Activated T-cell treated with anti-CD3 and anti-CD28 coated beads for 24 hours (primary cell): ENCODE results near the gene KRT24.

Experiments used
- DNase-seq: peaks from one replicate; pipeline ENCODE4 v3.0.0-alpha.2; 2020; ENCODE audit warnings: low read depth

KRT24 gene

GRCh38 chr17:40694584-40694983 is 9.0 kb downstream of the KRT24 start:
- no peak for DNase-seq

GRCh38 chr17:40687106-40687505 is 16.4 kb downstream of the KRT24 start:
- DNase-seq = no peak

- no peak for DNase-seq
These were observed 17.4 kb downstream of the KRT24 start for GRCh38 chr17:40686192-40686591.

DNA sequence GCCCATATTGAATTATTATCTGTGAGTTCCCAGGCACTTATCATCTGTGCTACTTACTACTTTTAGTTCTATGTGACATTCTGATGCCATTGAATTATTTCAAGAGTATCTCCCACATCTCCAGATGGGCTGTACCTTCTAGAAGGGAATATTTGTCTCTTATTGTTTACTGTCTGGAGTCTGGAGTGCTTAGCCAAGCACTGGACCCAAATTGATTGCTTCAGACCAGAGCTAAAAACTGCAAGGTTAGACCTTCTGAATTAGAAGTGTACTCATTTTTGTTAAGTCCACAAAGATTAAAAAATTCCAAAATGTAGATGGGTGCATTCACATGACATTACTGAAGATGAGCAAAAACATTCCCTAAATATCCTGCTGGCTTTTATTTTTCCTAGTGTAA is 22.6 kb downstream of the KRT24 start:
- DNase-seq = no peak

GRCh38 chr17:40679523-40679907 is 24.0 kb downstream of the KRT24 start:
- no peak for DNase-seq

- DNase-seq = no peak
These were observed 24.5 kb downstream of the KRT24 start for GRCh38 chr17:40678902-40679522.

DNA sequence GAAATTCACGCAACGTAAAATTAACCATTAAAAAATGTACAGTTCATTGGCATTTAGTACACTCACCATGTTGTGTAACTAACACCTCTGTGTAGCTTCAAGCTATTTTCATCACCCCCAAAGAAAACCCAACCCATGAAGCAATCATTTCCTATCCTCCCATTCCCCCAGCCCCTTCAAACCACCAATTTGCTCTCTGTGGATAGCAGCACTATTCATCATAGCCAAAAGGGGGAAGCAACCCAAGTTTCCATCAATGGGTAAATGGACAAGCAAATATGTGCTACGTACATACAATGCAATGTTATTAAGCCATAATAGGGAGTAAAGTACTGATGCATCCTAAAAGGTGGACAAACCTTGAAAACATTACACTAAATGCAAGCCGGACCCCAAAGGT is 27.6 kb downstream of the KRT24 start:
- no peak for DNase-seq

- DNase-seq = no peak
These were observed 30.9 kb downstream of the KRT24 start for GRCh38 chr17:40672654-40673053.

- DNase-seq = no peak
These were observed 32.3 kb downstream of the KRT24 start for GRCh38 chr17:40671282-40671681.

- DNase-seq = no peak
These were observed 37.2 kb downstream of the KRT24 start for GRCh38 chr17:40666331-40666730.

GRCh38 chr17:40664582-40665333 is 38.8 kb downstream of the KRT24 start, which contains the start of gene KRT222:
Gene KRT222 (minus strand): TSS chr17:40665177. CDS start chr17:40665099, 78 bp downstream.
- no peak for DNase-seq

DNA sequence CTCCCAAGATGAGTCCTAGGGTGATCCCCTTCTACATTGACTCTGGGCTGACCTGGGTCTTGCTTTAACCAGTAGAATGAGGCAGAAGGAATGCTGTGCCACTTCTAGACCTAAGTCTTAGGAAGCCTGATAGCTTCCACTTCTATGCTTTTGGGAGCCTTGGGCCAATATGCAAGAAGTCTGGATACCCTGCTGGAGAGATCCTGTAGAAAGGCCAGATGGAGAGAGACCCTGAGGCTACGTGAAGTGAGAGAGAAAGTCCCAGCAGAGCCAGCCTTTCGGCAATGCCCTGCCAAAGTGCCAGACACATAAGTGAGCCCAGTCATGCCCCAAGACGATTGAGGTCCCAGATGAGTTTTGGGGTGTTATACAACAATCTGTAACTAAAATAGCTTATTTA is 40.3 kb downstream of the KRT24 start:
- no peak for DNase-seq

DNA sequence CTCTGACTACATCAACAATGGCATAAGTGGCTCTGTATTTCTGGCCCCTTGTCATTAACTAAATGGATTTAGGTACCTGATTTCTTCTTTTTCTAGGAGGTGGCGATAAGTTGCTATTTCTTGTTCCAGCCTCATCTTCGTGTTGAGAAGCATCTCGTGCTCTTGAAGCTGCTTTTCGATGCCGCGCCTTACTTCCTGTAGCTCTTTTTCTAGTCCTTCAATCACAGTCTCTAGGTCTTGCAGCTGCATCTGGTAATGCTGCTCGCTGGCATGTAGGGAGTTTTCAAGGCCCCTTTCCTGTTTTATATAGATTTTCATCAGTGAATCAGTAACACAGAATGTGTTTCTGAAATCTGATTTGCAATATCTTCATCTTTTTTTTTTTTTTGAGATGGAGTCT is 43.6 kb downstream of the KRT24 start:
- no peak for DNase-seq

GRCh38 chr17:40658396-40658795 is 45.2 kb downstream of the KRT24 start:
- no peak for DNase-seq

DNA sequence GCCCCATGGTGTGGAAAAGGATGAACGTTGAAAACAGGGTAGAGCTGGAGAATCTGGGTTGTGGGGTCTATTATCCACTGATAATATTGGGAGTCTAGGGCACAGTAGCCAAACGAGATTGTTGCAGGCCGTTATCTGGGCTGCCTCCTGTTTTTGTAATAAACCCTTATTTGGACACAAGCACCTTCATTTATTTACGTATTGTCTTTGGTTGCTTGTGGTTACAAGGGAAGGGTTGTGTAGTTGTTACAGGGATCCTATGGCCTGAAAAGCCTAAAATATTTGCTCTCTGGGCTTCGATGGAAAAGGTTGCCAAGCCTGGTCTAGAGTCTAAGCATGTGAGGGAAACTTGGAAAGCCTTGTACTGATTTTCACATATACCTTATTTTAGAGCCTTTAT is 51.6 kb downstream of the KRT24 start:
- no peak for DNase-seq

DNA sequence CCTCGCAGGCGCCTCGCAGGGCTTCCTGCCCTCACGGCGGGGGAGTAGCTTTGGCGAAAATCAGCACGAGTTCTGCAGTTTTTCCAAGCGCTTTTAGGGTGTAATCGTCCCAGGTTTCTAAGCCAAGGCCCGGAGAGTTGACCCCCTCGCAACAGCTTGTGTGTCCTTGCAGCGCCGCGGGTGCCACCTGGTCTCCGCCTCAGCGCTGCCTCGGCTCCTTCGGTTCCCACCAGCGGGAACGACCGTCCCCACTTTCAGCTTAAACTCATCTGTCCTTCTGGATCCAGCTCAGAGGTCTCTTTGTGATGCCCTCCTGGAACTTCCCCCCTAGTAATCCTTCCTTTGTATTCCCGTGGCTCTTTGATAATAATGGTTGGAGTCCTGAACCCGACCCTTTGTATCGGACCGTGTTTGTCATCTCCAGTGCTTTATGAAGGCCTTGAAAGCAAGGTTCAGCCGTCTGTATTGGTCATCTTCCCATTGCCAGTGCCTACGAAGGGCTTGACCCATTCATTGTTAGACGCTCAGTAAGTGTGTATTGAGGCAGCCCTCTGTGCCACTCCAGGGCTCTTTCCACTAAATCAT is 55.1 kb downstream of the KRT24 start:
- DNase-seq = no peak
